ENCODE data around the gene ZNF222.

GRCh38 chr19:44069415-44069814 lies 44.2 kb downstream of the ZNF222 start:
- TF ChIP-seq ZNF274 (IDR thresholded peaks at IDR 0.05; ENCODE audit: low read depth, low read length) (no peak), YY1 (IDR thresholded peaks at IDR 0.05; ENCODE audit: insufficient read depth, insufficient read length) (no peak), SUZ12 (IDR thresholded peaks at IDR 0.05; ENCODE audit: extremely low read depth, insufficient read depth, insufficient read length) (no peak)

Data from NT2/D1 (cell line).